Activated T-helper 9 cell treated with anti-CD3 and anti-CD28 coated beads, Interleukin-2, amount 50 U/mL, for 16 hours (primary cell): ENCODE measurements around the gene PTPN14.

Experiments used
- DNase-seq: peaks from one replicate; pipeline ENCODE4 v3.0.0-alpha.2; 2020; ENCODE audit warnings: low read depth

The PTPN14 gene

GRCh38 chr1:214476229-214476985 is 75.0 kb downstream of the PTPN14 start:
- DNase-seq: no peak

- no peak for DNase-seq
These were observed 75.7 kb downstream of the PTPN14 start for GRCh38 chr1:214475746-214476145.

- no peak for DNase-seq
These were observed 76.1 kb downstream of the PTPN14 start for GRCh38 chr1:214475331-214475730.

- DNase-seq: no peak
These were observed 76.9 kb downstream of the PTPN14 start for GRCh38 chr1:214474467-214474866.

GRCh38 chr1:214473862-214474261 is 77.5 kb downstream of the PTPN14 start:
- no peak for DNase-seq

GRCh38 chr1:214473387-214473786 is 78.0 kb downstream of the PTPN14 start:
- DNase-seq: no peak

- DNase-seq: no peak
These were observed 79.0 kb downstream of the PTPN14 start for GRCh38 chr1:214472364-214472763.

- no peak for DNase-seq
These were observed 79.9 kb downstream of the PTPN14 start for GRCh38 chr1:214471458-214471857.

GRCh38 chr1:214470132-214470531 is 81.3 kb downstream of the PTPN14 start:
- no peak for DNase-seq

- no peak for DNase-seq
These were observed 82.1 kb downstream of the PTPN14 start for GRCh38 chr1:214469290-214469689.

- DNase-seq: no peak
These were observed 84.3 kb downstream of the PTPN14 start for GRCh38 chr1:214467078-214467585.

GRCh38 chr1:214466403-214467077 is 84.9 kb downstream of the PTPN14 start:
- DNase-seq: no peak

GRCh38 chr1:214464445-214465287 is 86.7 kb downstream of the PTPN14 start:
- DNase-seq: no peak

GRCh38 chr1:214463596-214463995 is 87.8 kb downstream of the PTPN14 start:
- no peak for DNase-seq

- DNase-seq: no peak
These were observed 88.5 kb downstream of the PTPN14 start for GRCh38 chr1:214462882-214463281.

GRCh38 chr1:214461305-214461704 is 90.1 kb downstream of the PTPN14 start:
- no peak for DNase-seq

- no peak for DNase-seq
These were observed 91.0 kb downstream of the PTPN14 start for GRCh38 chr1:214460304-214460916.

- no peak for DNase-seq
These were observed 91.5 kb downstream of the PTPN14 start for GRCh38 chr1:214459895-214460294.

- DNase-seq: no peak
These were observed 92.9 kb downstream of the PTPN14 start for GRCh38 chr1:214458541-214458940.

GRCh38 chr1:214455971-214456867 is 95.2 kb downstream of the PTPN14 start:
- DNase-seq: no peak

GRCh38 chr1:214455479-214455878 is 95.9 kb downstream of the PTPN14 start:
- DNase-seq: no peak
